DMS114 treated with DMSO at 0.1 percent for 48 hours (cell line): Measurements from ENCODE around the gene MUC22.
"Not testable (repeated sequence)": the region's sequence is repeated elsewhere in the genome, so short reads cannot be mapped to it uniquely, and the experiment has no call there.

Source experiments
- DNase-seq: peaks from one replicate; lab custom pipeline; 2025; ENCODE audit not compliant: unreplicated experiment; lab: John Stamatoyannopoulos, UW

The MUC22 gene

GRCh38 chr6:31037169-31037568 is 26.9 kb downstream of the MUC22 start:
- DNase-seq, result no peak

GRCh38 chr6:31037682-31038081 is 27.4 kb downstream of the MUC22 start:
- DNase-seq, result no peak

DNA sequence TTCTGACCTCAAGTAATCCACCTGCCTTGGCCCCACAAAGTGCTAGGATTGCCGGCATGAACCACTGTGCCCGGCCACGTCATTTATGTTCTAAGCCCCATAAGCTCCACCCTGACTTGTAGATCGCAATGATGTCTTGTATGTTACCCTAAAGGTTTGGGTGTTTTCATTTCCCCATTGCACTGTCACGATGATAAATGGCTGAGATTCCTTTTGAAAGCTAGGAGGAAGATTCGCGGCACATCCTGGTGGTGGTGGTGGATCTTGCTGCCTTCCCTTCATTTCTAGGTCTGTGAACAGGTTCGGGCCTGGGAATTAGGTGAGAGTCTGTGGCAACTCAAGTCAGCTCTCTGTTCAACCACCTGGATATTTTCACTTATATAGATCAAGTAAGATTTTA is 28.3 kb downstream of the MUC22 start:
- no peak for DNase-seq

DNA sequence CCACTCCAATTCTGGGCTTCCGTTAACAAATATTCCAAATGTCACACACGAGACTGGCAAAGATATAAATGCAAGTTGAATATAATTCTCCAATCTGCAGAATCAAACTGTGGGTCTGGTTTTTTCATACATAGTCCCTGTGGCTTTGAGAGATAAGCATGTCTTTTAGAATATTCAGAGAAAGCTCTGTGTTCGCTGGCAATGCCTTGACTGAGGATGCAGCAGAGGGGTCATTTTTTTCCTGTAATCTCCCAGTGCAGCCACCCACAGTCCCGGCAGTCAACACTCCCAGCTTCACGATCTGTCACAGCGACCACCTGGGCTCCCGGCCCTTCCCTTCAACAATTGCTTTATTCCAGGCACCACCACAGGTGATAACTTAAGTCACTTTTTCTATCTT is 30.5 kb downstream of the MUC22 start:
- no peak for DNase-seq

- no peak for DNase-seq
Observed at GRCh38 chr6:31041372-31041974, 31.2 kb downstream of the MUC22 start.

DNA sequence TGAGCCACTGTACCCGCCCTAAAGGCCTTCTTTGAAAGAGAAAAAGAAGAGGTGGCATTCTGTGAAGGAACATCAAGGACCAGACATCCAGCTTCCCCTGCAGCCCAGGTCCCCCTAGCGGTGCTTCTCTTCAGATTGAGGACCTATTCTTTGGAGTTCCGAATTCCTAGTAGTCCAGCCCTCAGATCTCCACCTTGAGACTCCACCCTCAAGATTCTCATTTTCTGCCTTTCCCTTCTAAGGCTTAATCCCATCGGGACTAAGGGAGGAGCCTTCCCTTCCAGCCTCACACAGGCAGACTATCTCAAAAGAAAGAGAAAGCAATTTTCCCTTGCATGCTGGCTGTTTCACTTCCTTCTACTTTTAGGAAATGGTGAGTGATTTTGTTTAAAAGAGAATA is 32.5 kb downstream of the MUC22 start:
- DNase-seq, result peak; percentile 26

- no peak for DNase-seq
Observed at GRCh38 chr6:31048099-31048498, 37.8 kb downstream of the MUC22 start.

DNA sequence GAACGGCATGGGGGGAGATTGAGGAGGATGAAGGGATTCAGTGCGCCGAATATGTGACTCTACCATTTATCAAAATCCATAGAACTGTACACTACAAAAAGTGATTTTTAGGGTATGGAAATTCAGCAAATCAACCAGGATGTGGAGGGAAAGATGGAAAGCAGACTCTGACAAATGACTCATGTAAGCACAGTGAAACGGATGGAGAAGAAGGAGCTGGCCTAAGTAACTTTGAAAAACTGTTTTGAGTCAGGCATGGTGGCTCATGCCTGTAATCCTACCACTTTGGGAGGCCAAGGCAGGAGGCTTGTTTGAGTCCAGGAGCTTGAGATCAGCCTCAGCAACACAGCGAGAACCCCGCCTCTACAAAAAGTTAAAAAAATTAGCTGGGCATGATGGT is 39.2 kb downstream of the MUC22 start:
- DNase-seq, result no peak

- not testable (repeated sequence) for DNase-seq
Observed at GRCh38 chr6:31053187-31053586, 42.9 kb downstream of the MUC22 start.

DNA sequence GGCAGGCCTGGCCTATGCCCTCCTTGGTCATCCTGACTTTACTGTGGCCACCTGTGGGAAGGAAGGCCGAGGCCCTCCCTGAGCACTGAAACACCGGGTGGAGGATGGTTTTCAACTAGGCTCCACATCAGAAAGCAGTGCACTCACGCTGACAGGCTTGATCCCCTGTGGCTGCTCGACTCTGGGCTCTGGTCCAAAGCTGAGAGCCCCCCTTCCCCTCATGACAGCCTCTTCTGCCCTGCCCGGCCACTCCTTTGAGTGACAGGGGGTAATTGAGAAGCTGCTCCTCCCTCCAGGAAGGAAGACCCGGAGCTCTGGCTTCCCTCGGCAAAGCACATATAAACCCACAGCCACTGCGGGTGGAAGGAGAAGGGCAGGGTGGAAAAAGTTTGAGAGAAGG is 43.6 kb downstream of the MUC22 start:
- DNase-seq, result no peak

DNA sequence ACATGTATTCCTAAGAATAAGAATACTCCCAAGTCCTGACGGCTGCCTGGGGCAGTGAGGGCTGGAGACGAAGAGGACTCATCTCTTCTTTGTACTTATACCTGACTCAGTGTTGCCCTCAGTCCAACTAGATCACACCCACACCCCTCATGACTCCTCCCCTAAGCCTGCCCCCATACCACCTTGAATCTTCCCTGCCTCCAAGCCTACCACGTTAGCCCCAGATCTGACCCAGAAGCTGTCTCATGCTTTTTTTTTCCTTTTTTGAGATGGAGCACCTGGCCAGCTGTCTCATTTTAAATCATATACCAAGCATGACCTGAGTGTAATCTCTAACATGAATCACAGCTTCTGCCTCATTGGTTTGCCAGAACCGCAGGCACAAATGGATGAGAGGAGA is 45.2 kb downstream of the MUC22 start:
- DNase-seq, result no peak

DNA sequence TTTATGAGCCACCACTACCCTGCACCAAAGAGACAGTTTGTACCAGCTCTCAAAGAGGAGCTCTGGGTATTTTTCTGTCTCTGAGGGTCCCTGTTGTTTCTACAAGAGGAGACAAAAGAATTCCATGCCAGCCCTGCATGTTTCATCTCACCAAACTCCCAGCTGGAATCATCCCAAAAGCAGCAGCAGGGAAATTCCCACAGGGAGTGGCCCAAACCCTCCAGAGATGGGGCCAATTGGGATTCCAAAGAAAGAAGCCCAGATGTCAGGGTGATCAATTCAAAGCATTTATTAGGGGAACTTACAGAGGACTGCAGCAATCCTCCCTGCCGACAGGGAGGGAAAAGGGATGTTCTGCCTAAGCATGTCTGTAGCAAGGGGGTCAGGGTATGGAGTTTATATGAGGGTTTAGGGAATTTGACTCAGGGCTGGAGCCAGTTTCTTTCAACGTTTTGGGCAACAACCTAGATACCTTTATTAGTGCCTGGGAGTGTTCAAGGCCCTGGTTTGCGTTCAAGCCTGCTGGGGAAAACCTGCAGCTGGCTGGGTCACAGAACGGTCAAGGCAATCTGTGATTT is 47.2 kb downstream of the MUC22 start:
- no peak for DNase-seq

DNA sequence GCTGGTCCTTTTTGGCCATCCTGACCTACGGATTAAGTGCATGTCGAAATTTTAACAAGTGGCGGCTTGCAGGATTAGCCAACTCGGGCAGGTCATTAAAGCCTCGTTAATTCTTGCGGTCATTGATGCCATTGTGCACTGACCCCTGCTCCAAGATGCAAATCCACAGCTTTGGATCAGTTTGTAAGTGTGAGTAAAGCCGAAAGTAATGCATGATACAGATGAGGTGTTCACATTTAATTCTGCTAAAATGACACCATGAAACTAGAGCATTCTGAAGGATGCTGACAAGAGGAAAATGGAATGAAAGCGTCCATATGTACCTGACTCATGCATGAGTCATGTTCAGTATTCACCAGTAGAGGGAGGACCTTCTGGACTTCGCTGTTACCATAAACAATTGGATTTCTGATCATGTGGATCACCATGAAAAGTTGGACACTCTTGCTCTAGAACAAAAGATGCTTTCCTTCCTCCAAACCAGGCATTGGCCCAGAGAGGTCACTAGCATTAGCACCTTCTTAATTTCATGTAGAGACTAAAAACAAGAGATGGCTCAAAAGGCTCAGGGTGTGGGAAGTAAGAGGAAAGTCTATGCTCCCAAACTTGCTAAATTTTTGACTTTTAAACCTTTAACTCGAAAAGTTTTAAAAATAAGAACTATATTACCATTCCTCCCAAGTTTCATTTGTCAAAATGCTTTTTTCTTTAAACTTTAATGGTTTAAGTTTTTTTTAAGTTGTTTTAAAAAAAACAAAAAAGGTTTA is 48.0 kb downstream of the MUC22 start:
- DNase-seq, result peak; percentile 46

- no peak for DNase-seq
Observed at GRCh38 chr6:31060145-31060544, 49.9 kb downstream of the MUC22 start.

- no peak for DNase-seq
Observed at GRCh38 chr6:31063906-31064435, 53.7 kb downstream of the MUC22 start.

GRCh38 chr6:31065556-31065955 is 55.3 kb downstream of the MUC22 start:
- DNase-seq, result no peak

GRCh38 chr6:31067028-31067427 is 56.8 kb downstream of the MUC22 start:
- not testable (repeated sequence) for DNase-seq

GRCh38 chr6:31067891-31068668 is 57.8 kb downstream of the MUC22 start:
- DNase-seq, result not testable (repeated sequence)

- peak; percentile 45 for DNase-seq
Observed at GRCh38 chr6:31068669-31069340, 58.5 kb downstream of the MUC22 start.

GRCh38 chr6:31070711-31071197 is 60.5 kb downstream of the MUC22 start:
- DNase-seq, result peak; percentile 79

GRCh38 chr6:31074401-31074800 is 64.1 kb downstream of the MUC22 start:
- DNase-seq, result no peak
